HFF-Myc (cell line): ENCODE data around the gene MPP3.

Experiments used
- DNase-seq: peaks from one replicate; pipeline ENCODE4 v3.0.0-alpha.2; 2011; ENCODE audit warnings: low read depth; ENCODE audit errors: extremely low read depth
- H3K4me3 ChIP-seq: replicated peaks from 2 replicates; pipeline ENCODE4 v1.5.1; 2011; ENCODE audit warnings: low read depth, mild to moderate bottlenecking, control low read depth, low read length
- TF ChIP-seq, protein P1 (sequence below): IDR thresholded peaks from 2 replicates; pipeline ENCODE4 v1.5.1; 2012; ENCODE audit warnings: mild to moderate bottlenecking, low read depth, low read length, control low read depth; ENCODE audit errors: missing control alignments

Gene MPP3

DNA sequence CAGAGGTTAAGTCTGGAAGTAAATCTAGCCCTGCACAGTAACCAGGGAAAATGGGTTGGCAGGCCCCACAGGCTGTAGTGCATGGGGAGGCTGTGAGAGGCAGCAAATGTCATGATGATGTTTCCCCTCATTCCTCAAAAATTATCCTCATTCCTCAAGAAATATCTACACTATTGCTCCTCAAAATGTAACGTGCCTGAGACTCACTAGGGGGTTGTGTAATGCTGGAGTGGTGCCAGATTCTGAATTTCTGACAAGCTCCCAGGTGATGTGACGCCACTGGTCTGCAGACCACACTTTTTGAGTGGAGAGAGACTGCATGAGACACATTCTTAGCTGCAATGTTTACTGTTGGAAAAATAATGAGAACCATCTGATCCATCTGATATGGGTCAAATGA, 1.2 kb upstream of the MPP3 start:
- DNase-seq, result peak; percentile 31
- no peak overlapping the region for H3K4me3 ChIP-seq
- TF ChIP-seq, protein P1, sequence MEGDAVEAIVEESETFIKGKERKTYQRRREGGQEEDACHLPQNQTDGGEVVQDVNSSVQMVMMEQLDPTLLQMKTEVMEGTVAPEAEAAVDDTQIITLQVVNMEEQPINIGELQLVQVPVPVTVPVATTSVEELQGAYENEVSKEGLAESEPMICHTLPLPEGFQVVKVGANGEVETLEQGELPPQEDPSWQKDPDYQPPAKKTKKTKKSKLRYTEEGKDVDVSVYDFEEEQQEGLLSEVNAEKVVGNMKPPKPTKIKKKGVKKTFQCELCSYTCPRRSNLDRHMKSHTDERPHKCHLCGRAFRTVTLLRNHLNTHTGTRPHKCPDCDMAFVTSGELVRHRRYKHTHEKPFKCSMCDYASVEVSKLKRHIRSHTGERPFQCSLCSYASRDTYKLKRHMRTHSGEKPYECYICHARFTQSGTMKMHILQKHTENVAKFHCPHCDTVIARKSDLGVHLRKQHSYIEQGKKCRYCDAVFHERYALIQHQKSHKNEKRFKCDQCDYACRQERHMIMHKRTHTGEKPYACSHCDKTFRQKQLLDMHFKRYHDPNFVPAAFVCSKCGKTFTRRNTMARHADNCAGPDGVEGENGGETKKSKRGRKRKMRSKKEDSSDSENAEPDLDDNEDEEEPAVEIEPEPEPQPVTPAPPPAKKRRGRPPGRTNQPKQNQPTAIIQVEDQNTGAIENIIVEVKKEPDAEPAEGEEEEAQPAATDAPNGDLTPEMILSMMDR, result no peak

DNA sequence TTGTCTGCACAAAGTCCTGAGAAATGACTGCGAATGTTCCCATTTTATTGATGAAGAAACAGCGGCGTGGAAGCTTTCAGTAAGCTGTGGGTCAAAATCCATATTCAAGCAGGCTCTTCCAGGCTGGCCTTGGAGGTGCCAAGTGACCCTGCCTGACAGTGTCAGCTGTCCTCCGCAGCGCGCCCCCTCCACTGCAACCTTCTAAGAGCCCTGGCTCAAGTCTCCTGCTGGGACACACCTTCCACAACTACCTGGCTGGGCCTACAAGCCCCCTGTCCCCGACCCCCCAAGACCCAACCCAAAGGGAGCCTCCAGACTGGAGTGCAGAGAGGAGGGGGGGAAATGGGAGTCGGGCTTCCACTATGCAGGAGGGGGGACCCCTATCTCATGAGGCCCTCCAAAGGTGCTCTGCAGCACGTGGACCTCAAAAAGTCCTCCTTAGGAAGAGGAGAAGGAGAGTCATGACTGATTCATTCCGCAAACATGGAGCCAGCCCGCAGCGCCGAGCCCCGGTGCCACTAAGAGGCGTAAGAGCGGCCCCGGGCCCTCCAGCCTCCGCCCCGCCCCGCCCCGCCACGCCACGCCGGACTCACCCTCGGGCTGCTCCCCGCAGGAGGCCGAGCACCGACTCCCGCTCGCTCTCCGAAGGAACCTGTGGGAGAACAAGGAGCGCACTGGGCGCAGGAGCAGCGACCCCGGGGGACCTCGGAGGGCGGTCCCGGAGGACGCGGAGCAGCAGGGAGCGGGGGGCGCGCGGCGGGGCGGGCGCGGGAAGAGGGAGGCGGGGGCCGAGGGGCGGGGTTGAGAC, 574 bp downstream of the MPP3 start:
- DNase-seq, result no peak
- TF ChIP-seq, protein P1, result no peak
- peak overlapping the region; percentile 62 for H3K4me3 ChIP-seq

DNA sequence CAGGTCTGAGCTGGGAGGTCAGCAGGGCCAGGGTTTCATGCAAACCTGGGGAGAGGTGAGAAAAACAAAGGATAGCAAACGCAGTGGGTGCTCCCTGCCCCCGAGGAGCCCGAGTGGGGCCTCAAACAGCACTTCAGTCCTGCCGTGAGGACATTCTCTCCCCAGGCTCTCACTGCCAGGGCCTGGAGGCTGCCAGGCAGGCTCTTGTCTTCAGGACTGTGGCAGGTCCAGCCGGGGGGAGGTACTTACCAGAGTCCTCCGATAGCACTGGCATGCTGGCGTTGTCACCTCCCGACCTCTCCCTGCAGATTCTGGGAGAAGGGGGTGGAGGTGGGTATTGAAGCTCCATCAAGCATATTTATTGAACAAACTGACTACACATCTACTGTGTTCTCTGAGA, 1.3 kb downstream of the MPP3 start:
- H3K4me3 ChIP-seq, result peak overlapping the region; percentile 62
- no peak for DNase-seq
- TF ChIP-seq, protein P1, result no peak

DNA sequence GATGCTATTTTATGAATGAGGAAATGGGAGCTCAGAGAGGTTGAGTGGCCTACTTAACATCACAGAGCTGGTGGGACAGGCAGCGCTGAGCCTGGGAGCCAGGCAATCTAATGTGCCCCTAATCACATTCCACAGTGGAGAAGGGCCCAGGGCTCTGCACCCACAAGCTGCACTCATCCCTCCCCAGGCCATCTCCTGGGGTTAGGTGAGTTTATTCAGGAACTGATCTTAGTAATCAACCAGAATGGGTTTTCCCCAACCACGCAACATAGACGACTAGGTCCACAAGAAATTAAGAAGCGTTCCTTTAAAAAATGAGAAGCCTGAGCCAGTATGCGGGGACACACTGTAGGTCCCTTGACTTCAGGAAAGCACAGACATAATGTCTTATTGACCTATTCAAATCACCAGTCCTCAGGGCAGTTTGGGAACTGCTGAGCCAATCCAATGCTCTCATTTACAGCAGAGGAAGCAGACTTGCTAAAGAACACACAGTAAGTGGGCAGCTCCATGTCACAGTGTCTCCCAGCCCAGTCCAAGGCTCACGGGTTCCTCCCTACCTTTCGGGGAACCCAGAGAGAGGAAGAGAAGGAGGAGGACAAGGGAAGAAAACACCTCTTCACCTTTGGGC, 2.3 kb downstream of the MPP3 start:
- TF ChIP-seq, protein P1, result no peak
- DNase-seq, result no peak
- no peak overlapping the region for H3K4me3 ChIP-seq

DNA sequence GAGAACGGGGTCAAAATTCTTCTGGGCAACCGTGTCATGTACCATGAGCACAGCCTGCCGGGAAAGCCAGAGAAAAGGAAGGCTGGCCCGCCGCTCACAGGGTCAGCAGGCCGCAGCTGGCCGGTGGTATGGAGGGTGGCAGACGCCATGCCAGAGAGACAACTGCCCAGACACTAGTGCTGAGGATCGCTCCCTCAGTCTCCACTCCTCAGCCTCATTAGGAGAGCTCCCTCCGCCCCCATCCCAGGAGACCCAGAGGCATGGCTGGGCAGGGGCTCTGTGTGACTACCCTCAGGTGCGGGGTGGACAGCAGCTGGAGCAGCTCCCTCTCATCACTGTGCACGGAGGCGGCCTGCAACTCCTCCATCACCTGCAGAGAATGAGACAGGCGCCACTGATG, 3.2 kb downstream of the MPP3 start:
- no peak overlapping the region for H3K4me3 ChIP-seq
- no peak for DNase-seq
- TF ChIP-seq, protein P1, result no peak

DNA sequence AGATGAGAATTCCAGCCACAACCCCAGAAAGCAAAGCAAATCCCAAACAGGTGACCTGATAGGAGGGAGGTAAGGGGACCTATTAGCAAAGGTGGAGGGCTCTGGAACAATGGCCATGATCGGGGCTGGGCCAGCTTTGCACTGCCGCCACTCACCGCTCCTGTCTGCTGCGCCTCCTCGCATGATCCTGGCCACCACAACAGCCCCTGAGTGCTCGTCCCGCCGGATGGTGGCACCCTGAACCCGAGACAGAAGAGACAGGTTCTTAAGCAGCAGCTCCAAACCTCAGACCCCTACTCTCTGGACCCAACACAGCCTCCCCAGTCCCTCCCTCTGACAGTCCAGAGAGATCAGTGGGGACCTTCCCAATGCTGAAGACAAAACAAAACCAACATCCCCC, 5.3 kb downstream of the MPP3 start:
- no peak for DNase-seq
- TF ChIP-seq, protein P1, result no peak
- no peak overlapping the region for H3K4me3 ChIP-seq
